Mesendoderm (in vitro differentiated cells): Measurements from ENCODE around the gene ZDHHC18.
A peak's percentile ranks its signal among the peaks of the same experiment; 100 is the strongest.

Experiments
- DNase-seq: peaks from one replicate; pipeline ENCODE4 v3.0.0; 2013
- H2AK5ac ChIP-seq: 2 replicates; pipeline ENCODE4 v1.6.1; 2013; ENCODE audit warnings: low read length, inconsistent platforms
- H2BK120ac ChIP-seq: 2 replicates; pipeline ENCODE4 v1.6.1; 2013; ENCODE audit warnings: low read depth, mild to moderate bottlenecking, low read length, moderate library complexity, mixed read lengths
- H2BK15ac ChIP-seq: replicated peaks from 2 replicates; pipeline ENCODE4 v1.6.1; 2013; ENCODE audit warnings: low read depth, mild to moderate bottlenecking, moderate library complexity
- H2BK5ac ChIP-seq: 2 replicates; pipeline ENCODE4 v1.6.1; 2013; ENCODE audit warnings: low read length, inconsistent platforms
- H3K18ac ChIP-seq: 2 replicates; pipeline ENCODE4 v1.6.1; 2013; ENCODE audit warnings: mild to moderate bottlenecking, low read length, mixed read lengths
- H3K23ac ChIP-seq: one replicate; pipeline ENCODE4 v1.6.1; 2013; ENCODE audit warnings: low read length
- H3K27ac ChIP-seq: 2 replicates; pipeline ENCODE4 v1.5.1; 2013; ENCODE audit warnings: low read depth, mild to moderate bottlenecking, inconsistent platforms, low read length, moderate library complexity
- H3K27me3 ChIP-seq: 2 replicates; pipeline ENCODE4 v1.6.1; 2013; ENCODE audit warnings: low read length, control low read depth, mild to moderate bottlenecking, inconsistent platforms; ENCODE audit not compliant: insufficient read depth, poor library complexity
- H3K36me3 ChIP-seq: 2 replicates; pipeline ENCODE4 v1.6.1; 2013; ENCODE audit warnings: low read length, inconsistent platforms; ENCODE audit not compliant: control insufficient read depth, insufficient read depth
- H3K4ac ChIP-seq: one replicate; pipeline ENCODE4 v1.6.1; 2013; ENCODE audit warnings: low read depth, mild to moderate bottlenecking, low read length, moderate library complexity
- H3K4me1 ChIP-seq: 2 replicates; pipeline ENCODE4 v1.6.1; 2013; ENCODE audit warnings: low read depth, low read length, inconsistent platforms; ENCODE audit not compliant: control insufficient read depth
- H3K4me2 ChIP-seq: 2 replicates; pipeline ENCODE4 v1.6.1; 2013; ENCODE audit warnings: low read length
- H3K4me3 ChIP-seq: 2 replicates; pipeline ENCODE4 v1.5.1; 2013; ENCODE audit warnings: mild to moderate bottlenecking, low read length
- H3K56ac ChIP-seq: one replicate; pipeline ENCODE4 v1.6.1; 2013; ENCODE audit warnings: low read length
- H3K79me1 ChIP-seq: 2 replicates; pipeline ENCODE4 v1.6.1; 2013; ENCODE audit warnings: low read length, inconsistent platforms
- H3K79me2 ChIP-seq: 2 replicates; pipeline ENCODE4 v1.6.1; 2013; ENCODE audit warnings: mild to moderate bottlenecking, low read length; ENCODE audit not compliant: control insufficient read depth, insufficient read depth
- H3K9ac ChIP-seq: 2 replicates; pipeline ENCODE4 v1.6.1; 2013; ENCODE audit warnings: low read length, inconsistent platforms
- H4K5ac ChIP-seq: one replicate; pipeline ENCODE4 v1.6.1; 2013; ENCODE audit warnings: low read length
- H4K8ac ChIP-seq: one replicate; pipeline ENCODE4 v1.6.1; 2013; ENCODE audit warnings: low read depth, mild to moderate bottlenecking, control low read depth, low read length, moderate library complexity
- WGBS: extraction: QIAGEN DNeasy Blood & Tissue Kit; methylation state at CpG from one replicate; pipeline ENCODE4 v1.1.7; 2013; ENCODE audit warnings: low lambda C conversion rate, missing lambda C conversion rate; ENCODE audit not compliant: insufficient coverage; ENCODE audit errors: extremely low coverage; 5-methylcytosine and 5-hydroxymethylcytosine counted together

The ZDHHC18 gene

GRCh38 chr1:26861286-26861701, 34.8 kb downstream of the ZDHHC18 start:
- Histone ChIP-seq H2BK15ac (no peak overlapping the region), H4K5ac (no peak overlapping the region), H3K27ac (peak overlapping the region; percentile 10), H3K27me3 (no peaks in the 10 kb centered on the region), H3K56ac (peak overlapping the region; percentile 36), H3K4me1 (peaks cover 3% of the 10 kb centered on the region), H3K79me2 (no peaks in the 10 kb centered on the region), H3K4me3 (no peak overlapping the region), H2BK5ac (no peak overlapping the region), H3K18ac (no peak overlapping the region), H3K9ac (no peak overlapping the region), H4K8ac (no peak overlapping the region), H2AK5ac (no peak overlapping the region), H3K23ac (no peak overlapping the region), H3K36me3 (no peaks in the 10 kb centered on the region), H3K4me2 (no peak overlapping the region), H3K4ac (no peak overlapping the region), H3K79me1 (no peaks in the 10 kb centered on the region), H2BK120ac (no peak overlapping the region)
- WGBS: no CpG with 5 or more reads among the region's 5 CpGs
- peak; percentile 73 for DNase-seq

- Histone ChIP-seq H3K27ac (no peak overlapping the region), H3K18ac (no peak overlapping the region), H3K9ac (no peak overlapping the region), H3K79me1 (no peaks in the 10 kb centered on the region), H3K36me3 (no peaks in the 10 kb centered on the region), H3K27me3 (no peaks in the 10 kb centered on the region), H3K4me3 (no peak overlapping the region), H2BK15ac (no peak overlapping the region), H2BK5ac (no peak overlapping the region), H4K8ac (no peak overlapping the region), H4K5ac (no peak overlapping the region), H3K4ac (no peak overlapping the region), H3K4me1 (peaks cover under 1% of the 10 kb centered on the region), H2AK5ac (no peak overlapping the region), H3K79me2 (no peaks in the 10 kb centered on the region), H3K23ac (no peak overlapping the region), H3K4me2 (no peak overlapping the region), H2BK120ac (no peak overlapping the region), H3K56ac (peak overlapping the region; percentile 71)
- no CpG with 5 or more reads among the region's 7 CpGs for WGBS
- no peak for DNase-seq
Measured at GRCh38 chr1:26861889-26862378, 35.4 kb downstream of the ZDHHC18 start.

GRCh38 chr1:26862781-26863684, 36.5 kb downstream of the ZDHHC18 start, which contains the start of gene SFN:
Gene SFN (plus strand): TSS chr1:26863149. CDS start chr1:26863213, 64 bp downstream.
- Histone ChIP-seq H3K4me3 (no peak within 1 kb of the TSS), H2AK5ac (peak within 1 kb of the TSS; percentile 45), H2BK5ac (peak within 1 kb of the TSS; percentile 5), H3K79me1 (no peaks in the 10 kb centered on the region), H3K4ac (no peak within 1 kb of the TSS), H3K18ac (no peak within 1 kb of the TSS), H3K79me2 (no peaks in the 10 kb centered on the region), H3K4me1 (no peaks in the 10 kb centered on the region), H2BK120ac (no peak within 1 kb of the TSS), H3K4me2 (peak within 1 kb of the TSS; percentile 34), H2BK15ac (no peak within 1 kb of the TSS), H3K56ac (peak within 1 kb of the TSS; percentile 99), H4K5ac (no peak within 1 kb of the TSS), H3K27ac (no peak within 1 kb of the TSS), H3K9ac (peak within 1 kb of the TSS; percentile 97), H3K23ac (no peak within 1 kb of the TSS), H4K8ac (no peak within 1 kb of the TSS), H3K36me3 (no peaks in the 10 kb centered on the region), H3K27me3 (no peaks in the 10 kb centered on the region)
- peak; percentile 97 for DNase-seq
- WGBS: no CpG with 5 or more reads among the region's 37 CpGs

- Histone ChIP-seq H2BK15ac (no peak overlapping the region), H4K8ac (no peak overlapping the region), H4K5ac (no peak overlapping the region), H3K9ac (peak overlapping the region; percentile 42), H2BK120ac (no peak overlapping the region), H2AK5ac (no peak overlapping the region), H3K36me3 (no peaks in the 10 kb centered on the region), H3K4me2 (no peak overlapping the region), H3K23ac (no peak overlapping the region), H3K79me2 (no peaks in the 10 kb centered on the region), H2BK5ac (no peak overlapping the region), H3K18ac (no peak overlapping the region), H3K27ac (no peak overlapping the region), H3K4me3 (no peak overlapping the region), H3K4me1 (no peaks in the 10 kb centered on the region), H3K4ac (no peak overlapping the region), H3K27me3 (no peaks in the 10 kb centered on the region), H3K56ac (peak overlapping the region; percentile 99), H3K79me1 (no peaks in the 10 kb centered on the region)
- DNase-seq: no peak
- no CpG with 5 or more reads among the region's 20 CpGs for WGBS
Measured at GRCh38 chr1:26863685-26864077, 37.2 kb downstream of the ZDHHC18 start.

GRCh38 chr1:26864610-26865480, 38.4 kb downstream of the ZDHHC18 start:
- Histone ChIP-seq H3K4me1 (no peaks in the 10 kb centered on the region), H3K4me2 (peak overlapping the region; percentile 99), H3K56ac (peak overlapping the region; percentile 99), H3K4ac (no peak overlapping the region), H4K5ac (no peak overlapping the region), H2AK5ac (no peak overlapping the region), H2BK5ac (peak overlapping the region; percentile 88), H3K27me3 (no peaks in the 10 kb centered on the region), H2BK120ac (peak overlapping the region; percentile 11), H3K27ac (peak overlapping the region; percentile 94), H3K4me3 (peak overlapping the region; percentile 88), H3K23ac (peak overlapping the region; percentile 94), H3K9ac (peak overlapping the region; percentile 97), H3K79me1 (no peaks in the 10 kb centered on the region), H3K18ac (peak overlapping the region; percentile 77), H3K79me2 (no peaks in the 10 kb centered on the region), H4K8ac (peak overlapping the region; percentile 1), H2BK15ac (no peak overlapping the region), H3K36me3 (no peaks in the 10 kb centered on the region)
- DNase-seq: peak; percentile 99
- no CpG with 5 or more reads among the region's 75 CpGs for WGBS
